Measurements from ENCODE around the gene DEPDC5.
A peak's percentile ranks its signal among the peaks of the same experiment; 100 is the strongest.

Gene DEPDC5

GRCh38 chr22:31951194-31952093 is 197.6 kb downstream of the DEPDC5 start:
- DNase-seq (ENCODE audit: low spot score), result no peak

GRCh38 chr22:31952094-31952401 is 198.2 kb downstream of the DEPDC5 start:
- no peak for DNase-seq (ENCODE audit: low spot score)

- peak; percentile 82 for DNase-seq (ENCODE audit: low spot score)
Observed at GRCh38 chr22:31952472-31952871, 198.7 kb downstream of the DEPDC5 start.

- no peak for DNase-seq (ENCODE audit: low spot score)
Observed at GRCh38 chr22:31953261-31953660, 199.4 kb downstream of the DEPDC5 start.

- DNase-seq (ENCODE audit: low spot score), result no peak
Observed at GRCh38 chr22:31954535-31955523, 201.0 kb downstream of the DEPDC5 start.

GRCh38 chr22:31956360-31956759 is 202.5 kb downstream of the DEPDC5 start:
- no peak for DNase-seq (ENCODE audit: low spot score)
